HEK293 (cell line): ENCODE data around the gene WBP4.

ENCODE experiments used
- CTCF ChIA-PET: fragments of 350-600 bp; formaldehyde crosslinking; extraction: SDS; loops from one replicate; lab custom pipeline; 2021; ENCODE audit warnings: antibody characterized with exemption; lab: Yijun Ruan, JAX
- POLR2A ChIA-PET: fragments of 300-600 bp; formaldehyde crosslinking; extraction: SDS; loops from one replicate; lab custom pipeline; 2020; ENCODE audit warnings: antibody characterized with exemption, inconsistent platforms; lab: Yijun Ruan, JAX
- H3K27ac ChIP-seq: fragments of 200-500 bp; sonication (Bioruptor generic); 2 replicates; pipeline ENCODE4 v1.5.1; 2014; ENCODE audit warnings: low read depth, low read length, control low read depth, inconsistent platforms; ENCODE audit errors: extremely low read depth
- H3K36me3 ChIP-seq, 2 experiments: fragments of 200-500 bp in 1 of 2; sonication (Bioruptor generic) in 1 of 2; 1 replicate in 1 of 2; 2 replicates in 1 of 2; pipeline ENCODE4 v1.5.1; 2014 to 2017; ENCODE audit warnings: inconsistent platforms in 2 of 2, low read length in 2 of 2; ENCODE audit not compliant: control insufficient read depth in 2 of 2, insufficient read depth in 1 of 2
- H3K4me1 ChIP-seq: fragments of 200-500 bp; sonication (Bioruptor generic); 2 replicates; pipeline ENCODE4 v1.5.1; 2014; ENCODE audit warnings: mild to moderate bottlenecking, low read length, inconsistent platforms; ENCODE audit not compliant: control insufficient read depth, insufficient read depth
- H3K4me3 ChIP-seq: 2 replicates; pipeline ENCODE4 v1.5.1; 2011; ENCODE audit warnings: low read depth, mild to moderate bottlenecking, control low read depth, low read length, moderate library complexity
- H3K9me3 ChIP-seq: fragments of 200-500 bp; sonication (Bioruptor generic); 2 replicates; pipeline ENCODE4 v1.5.1; 2014; ENCODE audit warnings: low read depth, low read length, inconsistent platforms; ENCODE audit not compliant: control insufficient read depth, insufficient read depth
- BCL11A ChIP-seq: fragments of 450-650 bp; formaldehyde crosslinking; IDR thresholded peaks from 2 replicates; pipeline ENCODE4 v1.5.1; 2016; ENCODE audit warnings: low read depth, missing biosample characterization, missing genetic modification characterization
- FEZF1 ChIP-seq: fragments of 450-650 bp; formaldehyde crosslinking; IDR thresholded peaks from 2 replicates; pipeline ENCODE4 v1.5.1; 2016; ENCODE audit warnings: missing biosample characterization, missing genetic modification characterization
- HOXC10 ChIP-seq: sonication (generic); formaldehyde crosslinking; IDR thresholded peaks from 2 replicates; pipeline ENCODE4 v1.8.1; 2023; ENCODE audit warnings: mild to moderate bottlenecking, missing genetic modification reagents
- KLF9 ChIP-seq: fragments of 450-650 bp; formaldehyde crosslinking; IDR thresholded peaks from 2 replicates; pipeline ENCODE4 v1.5.1; 2016; ENCODE audit warnings: missing biosample characterization, missing genetic modification characterization, low read depth
- OSR2 ChIP-seq: fragments of 450-650 bp; formaldehyde crosslinking; IDR thresholded peaks from 2 replicates; pipeline ENCODE4 v1.5.1; 2016; ENCODE audit warnings: missing biosample characterization, missing genetic modification characterization
- WT1 ChIP-seq: fragments of 450-650 bp; formaldehyde crosslinking; IDR thresholded peaks from 2 replicates; pipeline ENCODE4 v1.5.1; 2016; ENCODE audit warnings: missing biosample characterization, missing genetic modification characterization
- ZNF140 ChIP-seq: fragments of 450-650 bp; formaldehyde crosslinking; IDR thresholded peaks from 2 replicates; pipeline ENCODE4 v1.5.1; 2016; ENCODE audit warnings: missing biosample characterization, missing genetic modification characterization
- ZNF214 ChIP-seq: fragments of 450-650 bp; formaldehyde crosslinking; IDR thresholded peaks from 2 replicates; pipeline ENCODE4 v1.5.1; 2017; ENCODE audit warnings: missing biosample characterization, mild to moderate bottlenecking, missing genetic modification characterization, borderline replicate concordance
- ZNF473 ChIP-seq: fragments of 450-650 bp; formaldehyde crosslinking; IDR thresholded peaks from 2 replicates; pipeline ENCODE4 v1.5.1; 2017; ENCODE audit warnings: missing biosample characterization, missing genetic modification characterization
- ZNF610 ChIP-seq: fragments of 450-650 bp; formaldehyde crosslinking; IDR thresholded peaks from 2 replicates; pipeline ENCODE4 v1.5.1; 2016; ENCODE audit warnings: missing biosample characterization, missing genetic modification characterization, borderline replicate concordance
- ZNF658 ChIP-seq: fragments of 450-650 bp; formaldehyde crosslinking; IDR thresholded peaks from 2 replicates; pipeline ENCODE4; 2016; ENCODE audit warnings: missing biosample characterization, missing genetic modification characterization
- ZNF660 ChIP-seq: fragments of 450-650 bp; IDR thresholded peaks from 2 replicates; pipeline ENCODE4 v1.5.1; 2018; ENCODE audit warnings: missing biosample characterization, mild to moderate bottlenecking, missing genetic modification characterization
- ZNF747 ChIP-seq: fragments of 450-650 bp; formaldehyde crosslinking; IDR thresholded peaks from 2 replicates; pipeline ENCODE4 v1.5.1; 2016; ENCODE audit warnings: missing biosample characterization, missing genetic modification characterization
- TF ChIP-seq, protein P1 (sequence below): fragments of 450-650 bp; formaldehyde crosslinking; IDR thresholded peaks from 2 replicates; pipeline ENCODE4 v1.5.1; 2017; ENCODE audit warnings: missing biosample characterization, mild to moderate bottlenecking, missing genetic modification characterization, moderate library complexity
- TF ChIP-seq, protein P2 (sequence below): fragments of 450-650 bp; formaldehyde crosslinking; IDR thresholded peaks from 2 replicates; pipeline ENCODE4 v1.5.1; 2016; ENCODE audit warnings: missing biosample characterization, missing genetic modification characterization
- TF ChIP-seq, protein P3 (sequence below): fragments of 450-650 bp; formaldehyde crosslinking; IDR thresholded peaks from 2 replicates; pipeline ENCODE4 v1.5.1; 2016; ENCODE audit warnings: missing biosample characterization, missing genetic modification characterization

Gene WBP4

DNA sequence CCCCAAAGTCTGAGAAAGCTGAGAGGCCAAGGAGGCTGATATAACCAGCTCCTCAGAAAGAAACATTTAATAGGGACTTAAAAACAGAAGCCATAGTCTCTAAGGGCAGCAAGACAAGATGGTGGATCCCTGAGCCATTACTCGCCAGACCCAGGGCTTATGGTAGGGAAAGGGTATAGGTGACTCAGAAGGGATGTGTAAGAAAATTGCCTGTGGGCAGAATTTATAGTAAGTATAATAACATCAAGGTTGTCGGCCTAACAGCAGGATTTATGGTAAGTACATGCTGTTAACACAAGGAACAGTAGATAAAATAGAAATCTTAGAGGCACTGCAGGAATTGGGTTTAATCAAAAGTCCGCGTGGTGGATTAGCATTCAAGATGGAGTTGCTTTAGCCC is 56.6 kb downstream of the WBP4 start:
- no peaks in the 10 kb centered on the region for H3K36me3 ChIP-seq
- no peaks in the 10 kb centered on the region for H3K9me3 ChIP-seq
- no peak overlapping the region for H3K27ac ChIP-seq
- ChIA-PET CTCF (no interaction called here), POLR2A (no interaction called here)
- H3K4me3 ChIP-seq, result no peak overlapping the region
- TF ChIP-seq, protein P1, sequence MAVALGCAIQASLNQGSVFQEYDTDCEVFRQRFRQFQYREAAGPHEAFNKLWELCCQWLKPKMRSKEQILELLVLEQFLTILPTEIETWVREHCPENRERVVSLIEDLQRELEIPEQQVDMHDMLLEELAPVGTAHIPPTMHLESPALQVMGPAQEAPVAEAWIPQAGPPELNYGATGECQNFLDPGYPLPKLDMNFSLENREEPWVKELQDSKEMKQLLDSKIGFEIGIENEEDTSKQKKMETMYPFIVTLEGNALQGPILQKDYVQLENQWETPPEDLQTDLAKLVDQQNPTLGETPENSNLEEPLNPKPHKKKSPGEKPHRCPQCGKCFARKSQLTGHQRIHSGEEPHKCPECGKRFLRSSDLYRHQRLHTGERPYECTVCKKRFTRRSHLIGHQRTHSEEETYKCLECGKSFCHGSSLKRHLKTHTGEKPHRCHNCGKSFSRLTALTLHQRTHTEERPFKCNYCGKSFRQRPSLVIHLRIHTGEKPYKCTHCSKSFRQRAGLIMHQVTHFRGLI (tag by site-specific recombination), result no peak
- H3K4me1 ChIP-seq, result no peaks in the 10 kb centered on the region

DNA sequence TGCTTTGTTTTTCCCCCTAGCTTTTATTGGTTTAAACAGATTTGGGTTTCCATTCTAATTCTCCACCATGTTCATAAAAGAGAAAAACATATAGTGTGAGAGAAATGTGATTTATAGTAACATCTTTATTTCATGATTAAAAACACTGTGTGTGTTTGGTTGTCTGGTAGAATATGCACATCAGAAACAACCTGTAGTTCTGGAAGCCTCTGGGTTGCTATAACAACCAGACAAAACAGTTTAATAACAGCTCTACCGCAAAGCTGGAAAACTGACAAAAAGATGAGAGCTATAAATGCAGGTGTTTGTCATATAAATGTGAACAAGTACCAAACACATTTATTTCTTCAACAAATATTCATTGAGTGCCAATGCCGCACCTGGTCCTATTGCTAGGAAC is 61.5 kb downstream of the WBP4 start:
- H3K4me1 ChIP-seq, result no peaks in the 10 kb centered on the region
- H3K9me3 ChIP-seq, result no peaks in the 10 kb centered on the region
- CTCF ChIA-PET, result no interaction called here
- no peak overlapping the region for H3K27ac ChIP-seq
- POLR2A ChIA-PET, result no interaction called here
- H3K36me3 ChIP-seq, result no peaks in the 10 kb centered on the region; a peak in 1 of 3 replicates
- TF ChIP-seq, protein P2, sequence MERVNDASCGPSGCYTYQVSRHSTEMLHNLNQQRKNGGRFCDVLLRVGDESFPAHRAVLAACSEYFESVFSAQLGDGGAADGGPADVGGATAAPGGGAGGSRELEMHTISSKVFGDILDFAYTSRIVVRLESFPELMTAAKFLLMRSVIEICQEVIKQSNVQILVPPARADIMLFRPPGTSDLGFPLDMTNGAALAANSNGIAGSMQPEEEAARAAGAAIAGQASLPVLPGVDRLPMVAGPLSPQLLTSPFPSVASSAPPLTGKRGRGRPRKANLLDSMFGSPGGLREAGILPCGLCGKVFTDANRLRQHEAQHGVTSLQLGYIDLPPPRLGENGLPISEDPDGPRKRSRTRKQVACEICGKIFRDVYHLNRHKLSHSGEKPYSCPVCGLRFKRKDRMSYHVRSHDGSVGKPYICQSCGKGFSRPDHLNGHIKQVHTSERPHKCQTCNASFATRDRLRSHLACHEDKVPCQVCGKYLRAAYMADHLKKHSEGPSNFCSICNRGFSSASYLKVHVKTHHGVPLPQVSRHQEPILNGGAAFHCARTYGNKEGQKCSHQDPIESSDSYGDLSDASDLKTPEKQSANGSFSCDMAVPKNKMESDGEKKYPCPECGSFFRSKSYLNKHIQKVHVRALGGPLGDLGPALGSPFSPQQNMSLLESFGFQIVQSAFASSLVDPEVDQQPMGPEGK (tag by site-specific recombination), result no peak
- TF ChIP-seq KLF9 (tag by site-specific recombination), result no peak
- no peak for TF ChIP-seq HOXC10 (CRISPR knock-in tag)
- TF ChIP-seq, protein P3, sequence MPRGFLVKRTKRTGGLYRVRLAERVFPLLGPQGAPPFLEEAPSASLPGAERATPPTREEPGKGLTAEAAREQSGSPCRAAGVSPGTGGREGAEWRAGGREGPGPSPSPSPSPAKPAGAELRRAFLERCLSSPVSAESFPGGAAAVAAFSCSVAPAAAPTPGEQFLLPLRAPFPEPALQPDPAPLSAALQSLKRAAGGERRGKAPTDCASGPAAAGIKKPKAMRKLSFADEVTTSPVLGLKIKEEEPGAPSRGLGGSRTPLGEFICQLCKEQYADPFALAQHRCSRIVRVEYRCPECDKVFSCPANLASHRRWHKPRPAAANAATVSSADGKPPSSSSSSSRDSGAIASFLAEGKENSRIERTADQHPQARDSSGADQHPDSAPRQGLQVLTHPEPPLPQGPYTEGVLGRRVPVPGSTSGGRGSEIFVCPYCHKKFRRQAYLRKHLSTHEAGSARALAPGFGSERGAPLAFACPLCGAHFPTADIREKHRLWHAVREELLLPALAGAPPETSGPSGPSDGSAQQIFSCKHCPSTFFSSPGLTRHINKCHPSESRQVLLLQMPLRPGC (tag by site-specific recombination), result no peak
- TF ChIP-seq OSR2 (tag by site-specific recombination), result no peak
- TF ChIP-seq ZNF473, result no peak
- TF ChIP-seq WT1 (tag by site-specific recombination), result no peak
- TF ChIP-seq ZNF610 (tag by site-specific recombination), result no peak
- TF ChIP-seq BCL11A, result no peak
- TF ChIP-seq ZNF747 (tag by site-specific recombination), result no peak
- no peak overlapping the region for H3K4me3 ChIP-seq

DNA sequence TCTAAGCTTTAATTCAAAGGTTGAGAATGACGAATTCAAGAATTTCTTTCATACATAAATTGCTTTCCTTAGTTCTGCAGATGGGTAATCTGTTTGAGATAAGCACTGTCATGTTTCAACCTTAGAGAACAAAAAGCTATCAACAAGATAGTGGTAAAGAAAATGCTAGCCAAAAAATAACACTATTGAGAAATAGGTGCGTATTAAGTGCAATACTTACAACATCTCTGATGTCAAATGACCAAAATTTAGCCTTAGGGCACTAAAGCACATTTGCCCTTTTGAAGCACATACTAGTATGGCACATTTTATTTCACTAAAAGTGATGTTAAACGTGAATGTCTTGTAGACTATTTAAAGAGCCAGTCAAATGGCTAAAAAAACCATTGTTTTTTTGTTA is 66.4 kb downstream of the WBP4 start:
- H3K27ac ChIP-seq, result no peak overlapping the region
- no peak for TF ChIP-seq ZNF658
- 0 out of 2 replicates have a peak, but pooled peaks have one; percentile 7 for TF ChIP-seq FEZF1
- TF ChIP-seq ZNF660 (tag by site-specific recombination), result no peak
- TF ChIP-seq ZNF214 (tag by site-specific recombination), result no peak
- no peak for TF ChIP-seq ZNF140 (tag by site-specific recombination)
- ChIA-PET POLR2A (no interaction called here), CTCF (interaction anchor here (0.7 kb wide), 1 partner anchor 90 kb away, joined by 3 read pairs; no protein-coding TSS in a partner anchor)
- H3K4me3 ChIP-seq, result no peak overlapping the region
- H3K9me3 ChIP-seq, result no peaks in the 10 kb centered on the region
- H3K4me1 ChIP-seq, result peaks cover 3% of the 10 kb centered on the region
- H3K36me3 ChIP-seq, result no peaks in the 10 kb centered on the region; a peak in 1 of 3 replicates
